Keratinocyte (primary cell): Measurements from ENCODE around the gene ARMC3. TPM values are rescaled to one million over a fixed set of nuclear protein-coding genes. Genes with fewer than 3 reads are reported as not detected.

Experiments
- DNase-seq: peaks from one replicate; pipeline ENCODE4 v3.0.0-alpha.2; 2011; ENCODE audit warnings: low read depth, missing footprints, low spot score
- FAIRE-seq: peaks from 2 replicates; lab custom pipeline; 2011; peaks lifted over from hg19 to GRCh38; lab: Jason Lieb, UNC
- H2AFZ ChIP-seq: 2 replicates; pipeline ENCODE4 v1.6.0; 2012; ENCODE audit warnings: low read length, control low read depth, inconsistent platforms; ENCODE audit not compliant: control insufficient read depth
- H3K27ac ChIP-seq: 2 replicates; pipeline ENCODE4 v1.5.1; 2011; ENCODE audit warnings: low read length; ENCODE audit not compliant: control insufficient read depth, insufficient read depth
- H3K27me3 ChIP-seq: 3 replicates; pipeline ENCODE4 v1.6.0; 2011; ENCODE audit warnings: low read length; ENCODE audit not compliant: control insufficient read depth, insufficient read depth; ENCODE audit errors: extremely low read depth
- H3K36me3 ChIP-seq, 2 experiments: 2 replicates in 1 of 2; 3 replicates in 1 of 2; pipeline ENCODE4 v1.5.1; 2011; ENCODE audit warnings: low read length in 2 of 2, mild to moderate bottlenecking in 1 of 2; ENCODE audit not compliant: control insufficient read depth in 2 of 2, insufficient read depth in 2 of 2; ENCODE audit errors: extremely low read depth in 1 of 2
- H3K4me1 ChIP-seq: 3 replicates; pipeline ENCODE4 v1.5.1; 2011; ENCODE audit warnings: low read length; ENCODE audit not compliant: control insufficient read depth, insufficient read depth; ENCODE audit errors: extremely low read depth
- H3K4me2 ChIP-seq: 3 replicates; pipeline ENCODE4 v1.6.0; 2011; ENCODE audit warnings: low read depth, low read length; ENCODE audit not compliant: control insufficient read depth, insufficient read depth; ENCODE audit errors: extremely low read depth
- H3K4me3 ChIP-seq, 3 experiments: fragments of 200-600 bp in 1 of 3; sonication (generic) in 1 of 3; 2 replicates in 2 of 3; 3 replicates in 1 of 3; pipeline ENCODE4 v1.5.1; 2011 to 2016; ENCODE audit warnings: low read length in 3 of 3, mild to moderate bottlenecking in 3 of 3, control low read depth in 2 of 3, inconsistent platforms in 1 of 3, low read depth in 1 of 3, mixed read lengths in 1 of 3, mixed run types in 1 of 3, moderate library complexity in 1 of 3; ENCODE audit not compliant: control insufficient read depth in 2 of 3, insufficient read depth in 2 of 3; ENCODE audit errors: extremely low read depth in 1 of 3
- H3K79me2 ChIP-seq: 2 replicates; pipeline ENCODE4 v1.6.0; 2012; ENCODE audit warnings: low read length; ENCODE audit not compliant: control insufficient read depth, insufficient read depth
- H3K9ac ChIP-seq: 3 replicates; pipeline ENCODE4 v1.6.0; 2011; ENCODE audit warnings: low read length; ENCODE audit not compliant: control insufficient read depth, insufficient read depth; ENCODE audit errors: extremely low read depth
- H3K9me1 ChIP-seq: 3 replicates; pipeline ENCODE4 v1.6.0; 2011; ENCODE audit warnings: low read length; ENCODE audit not compliant: control insufficient read depth, insufficient read depth; ENCODE audit errors: extremely low read depth
- H3K9me3 ChIP-seq: 2 replicates; pipeline ENCODE4 v1.5.1; 2012; ENCODE audit warnings: low read depth, low read length; ENCODE audit not compliant: control insufficient read depth
- H4K20me1 ChIP-seq: 3 replicates; pipeline ENCODE4 v1.6.0; 2011; ENCODE audit warnings: low read length; ENCODE audit not compliant: control insufficient read depth, insufficient read depth; ENCODE audit errors: extremely low read depth
- CTCF ChIP-seq, 3 experiments: IDR thresholded peaks in 1 of 3; conservative IDR thresholded peaks in 1 of 3; optimal IDR thresholded peaks in 1 of 3; 2 replicates in 2 of 3; 3 replicates in 1 of 3; pipeline versions ENCODE3 to v1.5.1; 2011; ENCODE audit warnings: low read length in 3 of 3, mild to moderate bottlenecking in 3 of 3, moderate library complexity in 2 of 3, control low read depth in 1 of 3, inconsistent platforms in 1 of 3; ENCODE audit not compliant: insufficient read depth in 2 of 3; ENCODE audit errors: extremely low read depth in 1 of 3
- EZH2 ChIP-seq: IDR thresholded peaks from one replicate; pipeline ENCODE4 v1.6.1; 2012; ENCODE audit warnings: inconsistent platforms, mild to moderate bottlenecking, low read length, moderate library complexity
- dilution Hi-C: fragments of 300-500 bp; cut with MboI; formaldehyde crosslinking; loops from one replicate; pipeline ENCODE4 v1.7.0; 2020; ENCODE audit warnings: low sequenced_read_pairs; ENCODE audit not compliant: extremely low pct_ligation_motif_present
- polyA plus RNA-seq, 5 experiments: library from polyadenylated mRNA; depleted of rRNA in 3 of 5; stranded (reverse) in 3 of 5; stranded (forward) in 1 of 5; unstranded in 1 of 5; fragments of >200 nt; gene quantifications; 1 replicate in 1 of 5; 2 replicates in 3 of 5; 3 replicates in 1 of 5; pipeline versions ENCODE4 v1.2.1 to v1.2.3, GENCODE V29; 2011 to 2012; ENCODE audit warnings: missing spikeins in 2 of 5, low read depth in 1 of 5, low replicate concordance in 1 of 5

The ARMC3 gene
- polyA plus RNA-seq, 1 donor (not counting 4 experiments of a cell fraction or from before 2014, with no cell fraction given): not detected

GRCh38 chr10:23015021-23015707 is 87.3 kb downstream of the ARMC3 start:
- dilution Hi-C loops: no loop called here
- Histone ChIP-seq H3K27ac (no peak overlapping the region), H3K9me3 (no peaks in the 10 kb centered on the region), H3K79me2 (no peaks in the 10 kb centered on the region), H3K4me3 (no peak overlapping the region), H4K20me1 (no peaks in the 10 kb centered on the region), H3K4me2 (no peak overlapping the region), H3K36me3 (no peaks in the 10 kb centered on the region), H2AFZ (no peak overlapping the region), H3K27me3 (peaks cover 6% of the 10 kb centered on the region), H3K9me1 (no peaks in the 10 kb centered on the region), H3K4me1 (no peaks in the 10 kb centered on the region), H3K9ac (no peak overlapping the region)
- TF ChIP-seq EZH2: no peak
- no peak for TF ChIP-seq CTCF (optimal IDR thresholded peaks at IDR 0.05 in 1 of 3, IDR thresholded peaks at IDR 0.05 in 1 of 3, conservative IDR thresholded peaks at IDR 0.05 in 1 of 3; ENCODE audit: extremely low read depth in 1 of 3, insufficient read depth in 2 of 3, low read length in 3 of 3)
- no peak for DNase-seq
- FAIRE-seq: no peak

- no peak overlapping the region for H2AFZ ChIP-seq
- TF ChIP-seq CTCF (optimal IDR thresholded peaks at IDR 0.05 in 1 of 3, IDR thresholded peaks at IDR 0.05 in 1 of 3, conservative IDR thresholded peaks at IDR 0.05 in 1 of 3; ENCODE audit: extremely low read depth in 1 of 3, insufficient read depth in 2 of 3, low read length in 3 of 3) (no peak), EZH2 (no peak)
- dilution Hi-C loops: no loop called here
- no peak overlapping the region for H3K27ac ChIP-seq
- no peak for FAIRE-seq
- H3K9me1 ChIP-seq: no peaks in the 10 kb centered on the region
- no peaks in the 10 kb centered on the region for H3K9me3 ChIP-seq
- no peak overlapping the region for H3K9ac ChIP-seq
- no peaks in the 10 kb centered on the region for H4K20me1 ChIP-seq
- no peak for DNase-seq
- no peaks in the 10 kb centered on the region for H3K4me1 ChIP-seq
- H3K27me3 ChIP-seq: peaks cover 2% of the 10 kb centered on the region
- no peak overlapping the region for H3K4me3 ChIP-seq
- no peaks in the 10 kb centered on the region for H3K36me3 ChIP-seq
- H3K4me2 ChIP-seq: no peak overlapping the region
- H3K79me2 ChIP-seq: no peaks in the 10 kb centered on the region
Observed at GRCh38 chr10:23016636-23017035, 88.8 kb downstream of the ARMC3 start.
